ENCODE results near the gene GDNF. TPM values are rescaled to one million over a fixed set of nuclear protein-coding genes. Genes with fewer than 3 reads are reported as not detected.
"Not testable (repeated sequence)": the region's sequence is repeated elsewhere in the genome, so short reads cannot be mapped to it uniquely, and the experiment has no call there.

The GDNF gene
- total RNA-seq, 2 donors from 2014 or later: 0.28 to 0.62 TPM

- DNase-seq (ENCODE audit: low spot score); intact Hi-C loops (cut with DNase I): not testable (repeated sequence)
Observed at GRCh38 chr5:37796435-37796834, 43.4 kb downstream of the GDNF start.

GRCh38 chr5:37795292-37795691, 44.5 kb downstream of the GDNF start:
- DNase-seq (ENCODE audit: low spot score); intact Hi-C loops (cut with DNase I): not testable (repeated sequence)

GRCh38 chr5:37792975-37793631, 46.7 kb downstream of the GDNF start:
- DNase-seq (ENCODE audit: low spot score): no peak
- intact Hi-C loops (cut with DNase I): no loop called here

- no peak for DNase-seq (ENCODE audit: low spot score)
- intact Hi-C loops (cut with DNase I): no loop called here
Observed at GRCh38 chr5:37791321-37791720, 48.5 kb downstream of the GDNF start.

GRCh38 chr5:37789991-37790390, 49.9 kb downstream of the GDNF start:
- intact Hi-C loops (cut with DNase I): no loop called here
- no peak for DNase-seq (ENCODE audit: low spot score)

GRCh38 chr5:37787742-37788141, 52.1 kb downstream of the GDNF start:
- DNase-seq (ENCODE audit: low spot score): no peak
- intact Hi-C loops (cut with DNase I): no loop called here

GRCh38 chr5:37786862-37787519, 52.9 kb downstream of the GDNF start:
- DNase-seq (ENCODE audit: low spot score): no peak
- intact Hi-C loops (cut with DNase I): no loop called here

- intact Hi-C loops (cut with DNase I): no loop called here
- no peak for DNase-seq (ENCODE audit: low spot score)
Observed at GRCh38 chr5:37786416-37786815, 53.4 kb downstream of the GDNF start.

- DNase-seq (ENCODE audit: low spot score); intact Hi-C loops (cut with DNase I): not testable (repeated sequence)
Observed at GRCh38 chr5:37781409-37781808, 58.4 kb downstream of the GDNF start.

- intact Hi-C loops (cut with DNase I): no loop called here
- no peak for DNase-seq (ENCODE audit: low spot score)
Observed at GRCh38 chr5:37777432-37778130, 62.3 kb downstream of the GDNF start.

GRCh38 chr5:37776826-37777225, 63.0 kb downstream of the GDNF start:
- no peak for DNase-seq (ENCODE audit: low spot score)
- intact Hi-C loops (cut with DNase I): no loop called here

GRCh38 chr5:37774912-37775483, 64.8 kb downstream of the GDNF start:
- DNase-seq (ENCODE audit: low spot score): no peak
- intact Hi-C loops (cut with DNase I): no loop called here

- no peak for DNase-seq (ENCODE audit: low spot score)
- intact Hi-C loops (cut with DNase I): no loop called here
Observed at GRCh38 chr5:37773809-37774208, 66.0 kb downstream of the GDNF start.

- intact Hi-C loops (cut with DNase I): no loop called here
- DNase-seq (ENCODE audit: low spot score): no peak
Observed at GRCh38 chr5:37772255-37772654, 67.6 kb downstream of the GDNF start.

GRCh38 chr5:37771731-37772130, 68.1 kb downstream of the GDNF start:
- DNase-seq (ENCODE audit: low spot score): no peak
- intact Hi-C loops (cut with DNase I): no loop called here

- DNase-seq (ENCODE audit: low spot score): no peak
- intact Hi-C loops (cut with DNase I): no loop called here
Observed at GRCh38 chr5:37771203-37771611, 68.6 kb downstream of the GDNF start.

- DNase-seq (ENCODE audit: low spot score): no peak
- intact Hi-C loops (cut with DNase I): no loop called here
Observed at GRCh38 chr5:37770786-37771185, 69.1 kb downstream of the GDNF start.

- intact Hi-C loops (cut with DNase I): no loop called here
- DNase-seq (ENCODE audit: low spot score): no peak
Observed at GRCh38 chr5:37769840-37770239, 70.0 kb downstream of the GDNF start.

GRCh38 chr5:37769108-37769507, 70.7 kb downstream of the GDNF start:
- intact Hi-C loops (cut with DNase I): no loop called here
- no peak for DNase-seq (ENCODE audit: low spot score)

- DNase-seq (ENCODE audit: low spot score): no peak
Observed at GRCh38 chr5:37768371-37768770, 71.5 kb downstream of the GDNF start.

More at GRCh38 chr5:37768371-37768770, 71.5 kb downstream of the GDNF start:
- intact Hi-C loops (cut with DNase I): no loop called here

All from posterior vena cava (tissue), 2 donors.